ENCODE measurements around the gene FOSL2.

Gene FOSL2

GRCh38 chr2:28399289-28399688 lies 6.6 kb downstream of the FOSL2 start:
- H3K4me3 ChIP-seq (ENCODE audit: low read length): no peak overlapping the region
- H2AFZ ChIP-seq (ENCODE audit: low read depth, low read length): no peak overlapping the region
- no peaks in the 10 kb centered on the region for H3K9me3 ChIP-seq (ENCODE audit: low read length)
- peaks cover 48% of the 10 kb centered on the region for H3K4me1 ChIP-seq (ENCODE audit: insufficient read depth, low read length)
- H3K36me3 ChIP-seq (ENCODE audit: insufficient read depth, low read length): peaks cover under 1% of the 10 kb centered on the region
- H3K27me3 ChIP-seq (ENCODE audit: insufficient read depth, low read length): no peaks in the 10 kb centered on the region

GRCh38 chr2:28399956-28400355 lies 7.3 kb downstream of the FOSL2 start:
- Histone ChIP-seq H3K27me3 (ENCODE audit: insufficient read depth, low read length) (no peaks in the 10 kb centered on the region), H3K4me3 (ENCODE audit: low read length) (no peak overlapping the region), H3K36me3 (ENCODE audit: insufficient read depth, low read length) (peaks cover 7% of the 10 kb centered on the region), H3K4me1 (ENCODE audit: insufficient read depth, low read length) (peaks cover 41% of the 10 kb centered on the region), H3K9me3 (ENCODE audit: low read length) (no peaks in the 10 kb centered on the region), H2AFZ (ENCODE audit: low read depth, low read length) (no peak overlapping the region)

GRCh38 chr2:28400419-28400818 lies 7.8 kb downstream of the FOSL2 start:
- H3K36me3 ChIP-seq (ENCODE audit: insufficient read depth, low read length): peaks cover 11% of the 10 kb centered on the region

GRCh38 chr2:28400921-28401320 lies 8.3 kb downstream of the FOSL2 start:
- H3K4me3 ChIP-seq (ENCODE audit: low read length): no peak overlapping the region
- no peaks in the 10 kb centered on the region for H3K27me3 ChIP-seq (ENCODE audit: insufficient read depth, low read length)
- no peak overlapping the region for H2AFZ ChIP-seq (ENCODE audit: low read depth, low read length)
- peaks cover 14% of the 10 kb centered on the region for H3K36me3 ChIP-seq (ENCODE audit: insufficient read depth, low read length)
- peaks cover 31% of the 10 kb centered on the region for H3K4me1 ChIP-seq (ENCODE audit: insufficient read depth, low read length)
- H3K9me3 ChIP-seq (ENCODE audit: low read length): no peaks in the 10 kb centered on the region

More at GRCh38 chr2:28400419-28400818, 7.8 kb downstream of the FOSL2 start:
- Histone ChIP-seq H3K27me3 (ENCODE audit: insufficient read depth, low read length) (no peaks in the 10 kb centered on the region), H3K9me3 (ENCODE audit: low read length) (no peaks in the 10 kb centered on the region), H3K4me3 (ENCODE audit: low read length) (no peak overlapping the region), H2AFZ (ENCODE audit: low read depth, low read length) (no peak overlapping the region), H3K4me1 (ENCODE audit: insufficient read depth, low read length) (peaks cover 36% of the 10 kb centered on the region)

GRCh38 chr2:28401411-28401810 lies 8.8 kb downstream of the FOSL2 start:
- H3K4me1 ChIP-seq (ENCODE audit: insufficient read depth, low read length): peaks cover 26% of the 10 kb centered on the region
- peaks cover 14% of the 10 kb centered on the region for H3K36me3 ChIP-seq (ENCODE audit: insufficient read depth, low read length)
- H2AFZ ChIP-seq (ENCODE audit: low read depth, low read length): no peak overlapping the region
- H3K27me3 ChIP-seq (ENCODE audit: insufficient read depth, low read length): no peaks in the 10 kb centered on the region
- H3K9me3 ChIP-seq (ENCODE audit: low read length): no peaks in the 10 kb centered on the region
- no peak overlapping the region for H3K4me3 ChIP-seq (ENCODE audit: low read length)

GRCh38 chr2:28401948-28402550 lies 9.4 kb downstream of the FOSL2 start:
- Histone ChIP-seq H2AFZ (ENCODE audit: low read depth, low read length) (no peak overlapping the region), H3K4me1 (ENCODE audit: insufficient read depth, low read length) (peaks cover 22% of the 10 kb centered on the region), H3K36me3 (ENCODE audit: insufficient read depth, low read length) (peaks cover 14% of the 10 kb centered on the region), H3K27me3 (ENCODE audit: insufficient read depth, low read length) (no peaks in the 10 kb centered on the region), H3K9me3 (ENCODE audit: low read length) (no peaks in the 10 kb centered on the region), H3K4me3 (ENCODE audit: low read length) (no peak overlapping the region)

- peaks cover 13% of the 10 kb centered on the region for H3K4me1 ChIP-seq (ENCODE audit: insufficient read depth, low read length)
- H2AFZ ChIP-seq (ENCODE audit: low read depth, low read length): no peak overlapping the region
- H3K27me3 ChIP-seq (ENCODE audit: insufficient read depth, low read length): no peaks in the 10 kb centered on the region
- H3K9me3 ChIP-seq (ENCODE audit: low read length): no peaks in the 10 kb centered on the region
- H3K4me3 ChIP-seq (ENCODE audit: low read length): no peak overlapping the region
- H3K36me3 ChIP-seq (ENCODE audit: insufficient read depth, low read length): peaks cover 29% of the 10 kb centered on the region
Observed at GRCh38 chr2:28403370-28403956, 10.8 kb downstream of the FOSL2 start.

- peaks cover 11% of the 10 kb centered on the region for H3K4me1 ChIP-seq (ENCODE audit: insufficient read depth, low read length)
- H3K9me3 ChIP-seq (ENCODE audit: low read length): no peaks in the 10 kb centered on the region
- H3K27me3 ChIP-seq (ENCODE audit: insufficient read depth, low read length): no peaks in the 10 kb centered on the region
- peaks cover 35% of the 10 kb centered on the region for H3K36me3 ChIP-seq (ENCODE audit: insufficient read depth, low read length)
- H3K4me3 ChIP-seq (ENCODE audit: low read length): no peak overlapping the region
- H2AFZ ChIP-seq (ENCODE audit: low read depth, low read length): no peak overlapping the region
Observed at GRCh38 chr2:28404086-28404485, 11.4 kb downstream of the FOSL2 start.

- H2AFZ ChIP-seq (ENCODE audit: low read depth, low read length): no peak overlapping the region
- H3K27me3 ChIP-seq (ENCODE audit: insufficient read depth, low read length): no peaks in the 10 kb centered on the region
- peaks cover 47% of the 10 kb centered on the region for H3K36me3 ChIP-seq (ENCODE audit: insufficient read depth, low read length)
- no peaks in the 10 kb centered on the region for H3K9me3 ChIP-seq (ENCODE audit: low read length)
- peaks cover 4% of the 10 kb centered on the region for H3K4me1 ChIP-seq (ENCODE audit: insufficient read depth, low read length)
- H3K4me3 ChIP-seq (ENCODE audit: low read length): no peak overlapping the region
Observed at GRCh38 chr2:28405537-28405936, 12.9 kb downstream of the FOSL2 start.

- Histone ChIP-seq H2AFZ (ENCODE audit: low read depth, low read length) (no peak overlapping the region), H3K4me1 (ENCODE audit: insufficient read depth, low read length) (no peaks in the 10 kb centered on the region), H3K4me3 (ENCODE audit: low read length) (no peak overlapping the region), H3K27me3 (ENCODE audit: insufficient read depth, low read length) (no peaks in the 10 kb centered on the region), H3K9me3 (ENCODE audit: low read length) (no peaks in the 10 kb centered on the region), H3K36me3 (ENCODE audit: insufficient read depth, low read length) (peaks cover 52% of the 10 kb centered on the region)
Observed at GRCh38 chr2:28406276-28407096, 13.8 kb downstream of the FOSL2 start.

- Histone ChIP-seq H3K9me3 (ENCODE audit: low read length) (no peaks in the 10 kb centered on the region), H2AFZ (ENCODE audit: low read depth, low read length) (no peak overlapping the region), H3K36me3 (ENCODE audit: insufficient read depth, low read length) (peaks cover 61% of the 10 kb centered on the region), H3K4me3 (ENCODE audit: low read length) (no peak overlapping the region), H3K27me3 (ENCODE audit: insufficient read depth, low read length) (no peaks in the 10 kb centered on the region), H3K4me1 (ENCODE audit: insufficient read depth, low read length) (no peaks in the 10 kb centered on the region)
Observed at GRCh38 chr2:28407131-28407975, 14.7 kb downstream of the FOSL2 start.

GRCh38 chr2:28407976-28408690 lies 15.5 kb downstream of the FOSL2 start:
- H3K4me3 ChIP-seq (ENCODE audit: low read length): no peak overlapping the region
- H2AFZ ChIP-seq (ENCODE audit: low read depth, low read length): no peak overlapping the region
- H3K9me3 ChIP-seq (ENCODE audit: low read length): no peaks in the 10 kb centered on the region
- H3K4me1 ChIP-seq (ENCODE audit: insufficient read depth, low read length): no peaks in the 10 kb centered on the region
- H3K36me3 ChIP-seq (ENCODE audit: insufficient read depth, low read length): peaks cover 66% of the 10 kb centered on the region
- H3K27me3 ChIP-seq (ENCODE audit: insufficient read depth, low read length): no peaks in the 10 kb centered on the region
